COLO829 (cell line): ENCODE data around the gene KIFBP.
"Not testable (repeated sequence)": the region's sequence is repeated elsewhere in the genome, so short reads cannot be mapped to it uniquely, and the experiment has no call there.

Experiments
- DNase-seq: peaks from one replicate; pipeline ENCODE4 v3.0.0; 2012; ENCODE audit warnings: low spot score

Gene KIFBP

GRCh38 chr10:69004821-69005220, 16.2 kb downstream of the KIFBP start:
- peak; percentile 17 for DNase-seq

GRCh38 chr10:69005704-69006485, 17.3 kb downstream of the KIFBP start:
- DNase-seq = no peak

GRCh38 chr10:69007260-69007659, 18.7 kb downstream of the KIFBP start:
- DNase-seq = no peak

GRCh38 chr10:69009360-69009759, 20.8 kb downstream of the KIFBP start:
- no peak for DNase-seq

GRCh38 chr10:69010151-69010640, 21.6 kb downstream of the KIFBP start:
- DNase-seq = no peak

- not testable (repeated sequence) for DNase-seq
Measured at GRCh38 chr10:69012778-69013177, 24.2 kb downstream of the KIFBP start.

- DNase-seq = no peak
Measured at GRCh38 chr10:69014171-69014570, 25.6 kb downstream of the KIFBP start.

GRCh38 chr10:69018613-69019012, 30.0 kb downstream of the KIFBP start:
- DNase-seq = no peak

GRCh38 chr10:69022611-69023010, 34.0 kb downstream of the KIFBP start:
- no peak for DNase-seq

GRCh38 chr10:69025370-69025896, 36.8 kb downstream of the KIFBP start:
- no peak for DNase-seq

- DNase-seq = no peak
Measured at GRCh38 chr10:69033256-69033655, 44.7 kb downstream of the KIFBP start.

GRCh38 chr10:69037489-69037888, 48.9 kb downstream of the KIFBP start:
- DNase-seq = no peak

GRCh38 chr10:69040904-69041303, 52.3 kb downstream of the KIFBP start:
- DNase-seq = not testable (repeated sequence)

GRCh38 chr10:69042417-69042816, 53.8 kb downstream of the KIFBP start:
- no peak for DNase-seq

GRCh38 chr10:69042838-69043237, 54.2 kb downstream of the KIFBP start:
- no peak for DNase-seq

- DNase-seq = no peak
Measured at GRCh38 chr10:69043931-69044531, 55.4 kb downstream of the KIFBP start.

GRCh38 chr10:69044546-69044945, 55.9 kb downstream of the KIFBP start:
- no peak for DNase-seq

GRCh38 chr10:69045441-69046300, 57.1 kb downstream of the KIFBP start:
- no peak for DNase-seq

- no peak for DNase-seq
Measured at GRCh38 chr10:69047111-69047832, 58.7 kb downstream of the KIFBP start.

GRCh38 chr10:69048103-69048502, 59.5 kb downstream of the KIFBP start:
- no peak for DNase-seq

- no peak for DNase-seq
Measured at GRCh38 chr10:69049566-69049961, 61.0 kb downstream of the KIFBP start.

GRCh38 chr10:69051303-69051702, 62.7 kb downstream of the KIFBP start:
- DNase-seq = no peak
